ENCODE measurements around the gene NEB. TPM values are rescaled to one million over a fixed set of nuclear protein-coding genes. Genes with fewer than 3 reads are reported as not detected.
A peak's percentile ranks its signal among the peaks of the same experiment; 100 is the strongest.

The NEB gene
- total RNA-seq, 3 donors from 2014 or later (not counting 1 experiment from before 2014, with no cell fraction given): 5.0 to 5.7 (median 5.4) TPM

GRCh38 chr2:151774506-151774905 lies 40.2 kb upstream of the NEB start:
- TF ChIP-seq CTCF (IDR thresholded peaks at IDR 0.05): no peak

GRCh38 chr2:151771599-151772358 lies 37.5 kb upstream of the NEB start:
- Mint-ChIP-seq H3K9me3 (peaks cover 0 to 3% of the 10 kb centered on the region in 2 donors), H3K36me3 (no peaks in the 10 kb centered on the region), H3K27me3 (ENCODE audit: low read depth in 2 of 2) (no peaks in the 10 kb centered on the region), H3K27ac (no peak overlapping the region), H3K4me3 (no peak overlapping the region), H3K4me1 (peaks cover 8 to 9% of the 10 kb centered on the region in 2 donors)
- 77% methylated on average over 9 of the region's 10 CpGs for WGBS (ENCODE audit: insufficient coverage)
- TF ChIP-seq CTCF (IDR thresholded peaks at IDR 0.05): no peak
- H3K27ac ChIP-seq (ENCODE audit: low read length): peak overlapping the region; percentile 92
- no peak overlapping the region for H3K4me3 ChIP-seq (ENCODE audit: low read length)
- DNase-seq: no peak
- H3K4me1 ChIP-seq (ENCODE audit: control insufficient read depth, insufficient read depth, low read length): peaks cover 15% of the 10 kb centered on the region
- no peak for ATAC-seq
- intact Hi-C loops (cut with micrococcal nuclease): no loop called here
- H3K36me3 ChIP-seq (ENCODE audit: control insufficient read depth, insufficient read depth, low read length): no peaks in the 10 kb centered on the region
- no peaks in the 10 kb centered on the region for H3K9me3 ChIP-seq (ENCODE audit: control insufficient read depth, insufficient read depth, low read length)
- H3K27me3 ChIP-seq (ENCODE audit: control insufficient read depth, insufficient read depth, low read length): no peaks in the 10 kb centered on the region

More at GRCh38 chr2:151774506-151774905, 40.2 kb upstream of the NEB start:
- peaks cover 0 to 2% of the 10 kb centered on the region in 2 donors for H3K9me3 Mint-ChIP-seq
- ATAC-seq: no peak
- Histone ChIP-seq H3K27ac (ENCODE audit: low read length) (peak overlapping the region; percentile 38), H3K9me3 (ENCODE audit: control insufficient read depth, insufficient read depth, low read length) (no peaks in the 10 kb centered on the region), H3K27me3 (ENCODE audit: control insufficient read depth, insufficient read depth, low read length) (no peaks in the 10 kb centered on the region), H3K36me3 (ENCODE audit: control insufficient read depth, insufficient read depth, low read length) (no peaks in the 10 kb centered on the region), H3K4me3 (ENCODE audit: low read length) (no peak overlapping the region), H3K4me1 (ENCODE audit: control insufficient read depth, insufficient read depth, low read length) (peaks cover 8% of the 10 kb centered on the region)
- H3K27me3 Mint-ChIP-seq (ENCODE audit: low read depth in 2 of 2): no peaks in the 10 kb centered on the region
- intact Hi-C loops (cut with micrococcal nuclease): no loop called here
- no CpG with 5 or more reads among the region's 3 CpGs for WGBS (ENCODE audit: insufficient coverage)
- H3K4me1 Mint-ChIP-seq: peaks cover 1% of the 10 kb centered on the region in 2 donors
- no peak overlapping the region for H3K4me3 Mint-ChIP-seq
- H3K27ac Mint-ChIP-seq: no peak overlapping the region
- H3K36me3 Mint-ChIP-seq: peaks cover 14% of the 10 kb centered on the region
- DNase-seq: no peak

- H3K27me3 Mint-ChIP-seq (ENCODE audit: low read depth in 2 of 2): no peaks in the 10 kb centered on the region
- WGBS (ENCODE audit: insufficient coverage): 53% methylated on average over 1 of the region's 2 CpGs
- H3K4me1 Mint-ChIP-seq: peaks cover 16 to 17% of the 10 kb centered on the region in 2 donors
- Histone ChIP-seq H3K27me3 (ENCODE audit: control insufficient read depth, insufficient read depth, low read length) (no peaks in the 10 kb centered on the region), H3K9me3 (ENCODE audit: control insufficient read depth, insufficient read depth, low read length) (no peaks in the 10 kb centered on the region), H3K36me3 (ENCODE audit: control insufficient read depth, insufficient read depth, low read length) (no peaks in the 10 kb centered on the region), H3K4me3 (ENCODE audit: low read length) (no peak overlapping the region), H3K27ac (ENCODE audit: low read length) (peak overlapping the region; percentile 75), H3K4me1 (ENCODE audit: control insufficient read depth, insufficient read depth, low read length) (peaks cover 23% of the 10 kb centered on the region)
- intact Hi-C loops (cut with micrococcal nuclease): no loop called here
- H3K9me3 Mint-ChIP-seq: peaks cover 0 to 3% of the 10 kb centered on the region in 2 donors
- no peak overlapping the region for H3K27ac Mint-ChIP-seq
- H3K36me3 Mint-ChIP-seq: no peaks in the 10 kb centered on the region
- no peak overlapping the region for H3K4me3 Mint-ChIP-seq
- no peak for DNase-seq
- ATAC-seq: no peak
- TF ChIP-seq CTCF (IDR thresholded peaks at IDR 0.05): no peak
These were observed 36.7 kb upstream of the NEB start for GRCh38 chr2:151770995-151771394.
